ENCODE data around the gene AFF3.

Gene AFF3

GRCh38 chr2:100070078-100070477, 72.3 kb downstream of the AFF3 start:
- no peak for DNase-seq

GRCh38 chr2:100068395-100068794, 74.0 kb downstream of the AFF3 start:
- no peak for DNase-seq

- no peak for DNase-seq
Measured at GRCh38 chr2:100067784-100068183, 74.6 kb downstream of the AFF3 start.

- no peak for DNase-seq
Measured at GRCh38 chr2:100066856-100067255, 75.5 kb downstream of the AFF3 start.

GRCh38 chr2:100066246-100066645, 76.1 kb downstream of the AFF3 start:
- no peak for DNase-seq

- DNase-seq = no peak
Measured at GRCh38 chr2:100064592-100065428, 77.6 kb downstream of the AFF3 start.

GRCh38 chr2:100064165-100064564, 78.2 kb downstream of the AFF3 start:
- no peak for DNase-seq

GRCh38 chr2:100063459-100063953, 78.9 kb downstream of the AFF3 start:
- DNase-seq = no peak

GRCh38 chr2:100062336-100062735, 80.1 kb downstream of the AFF3 start:
- no peak for DNase-seq

GRCh38 chr2:100060875-100061274, 81.5 kb downstream of the AFF3 start:
- no peak for DNase-seq

GRCh38 chr2:100059638-100060037, 82.8 kb downstream of the AFF3 start:
- no peak for DNase-seq

- DNase-seq = no peak
Measured at GRCh38 chr2:100057901-100058261, 84.5 kb downstream of the AFF3 start.

- no peak for DNase-seq
Measured at GRCh38 chr2:100054426-100054825, 88.0 kb downstream of the AFF3 start.

- DNase-seq = no peak
Measured at GRCh38 chr2:100053087-100053885, 89.1 kb downstream of the AFF3 start.

- no peak for DNase-seq
Measured at GRCh38 chr2:100052650-100053049, 89.7 kb downstream of the AFF3 start.

- DNase-seq = no peak
Measured at GRCh38 chr2:100051253-100051652, 91.1 kb downstream of the AFF3 start.

- DNase-seq = no peak
Measured at GRCh38 chr2:100050685-100051084, 91.7 kb downstream of the AFF3 start.

GRCh38 chr2:100046961-100047947, 95.1 kb downstream of the AFF3 start:
- DNase-seq = no peak

- DNase-seq = no peak
Measured at GRCh38 chr2:100045000-100045399, 97.4 kb downstream of the AFF3 start.

- DNase-seq = no peak
Measured at GRCh38 chr2:100043891-100044255, 98.5 kb downstream of the AFF3 start.

GRCh38 chr2:100043081-100043890, 99.1 kb downstream of the AFF3 start:
- no peak for DNase-seq

- peak in 1 of 2 experiments; percentile 13 for DNase-seq
Measured at GRCh38 chr2:100042562-100042961, 99.8 kb downstream of the AFF3 start.

Data from Kasumi-1 (cell line).